Neural crest cell (in vitro differentiated cells): ENCODE measurements around the gene TMEM109. TPM values are rescaled to one million over a fixed set of nuclear protein-coding genes. Genes with fewer than 3 reads are reported as not detected.
A peak's percentile ranks its signal among the peaks of the same experiment; 100 is the strongest.

ENCODE experiments used
- DNase-seq: peaks from one replicate; pipeline ENCODE4 v3.0.0; 2021; ENCODE audit warnings: low read depth, mixed read lengths, low spot score
- H3K27ac Mint-ChIP-seq: one replicate; pipeline ENCODE4 v1.8.0; 2021; ENCODE audit warnings: mild to moderate bottlenecking, mixed read lengths; ENCODE audit not compliant: unreplicated experiment
- H3K27me3 Mint-ChIP-seq: 2 replicates; pipeline ENCODE4 v1.8.0; 2021; ENCODE audit warnings: low read depth, mild to moderate bottlenecking, mixed read lengths
- H3K36me3 Mint-ChIP-seq: 2 replicates; pipeline ENCODE4 v1.8.0; 2021; ENCODE audit warnings: low read depth, mild to moderate bottlenecking, mixed read lengths
- H3K4me1 Mint-ChIP-seq: 2 replicates; pipeline ENCODE4 v1.8.0; 2021; ENCODE audit warnings: mixed read lengths
- H3K4me3 Mint-ChIP-seq: one replicate; pipeline ENCODE4 v1.8.0; 2021; ENCODE audit warnings: mild to moderate bottlenecking, mixed read lengths
- H3K9me3 Mint-ChIP-seq: 2 replicates; pipeline ENCODE4 v1.8.0; 2021; ENCODE audit warnings: mixed read lengths
- total RNA-seq: library from RNA; stranded (reverse); gene quantifications from 2 replicates; pipeline ENCODE4 v1.2.1, GENCODE V29; 2021
- TF ChIP-seq, protein P1 (sequence below): fragments of 200-600 bp; sonication (generic); conservative IDR thresholded peaks from 2 replicates; pipeline ENCODE4 v1.5.0; 2021; ENCODE audit warnings: antibody characterized with exemption, mild to moderate bottlenecking

Gene TMEM109
- total RNA-seq, 1 donor from 2014 or later, result 64.4 TPM

- peaks cover 14% of the 10 kb centered on the region for H3K36me3 Mint-ChIP-seq
- peak overlapping the region; percentile 95 for H3K4me3 Mint-ChIP-seq
- H3K27ac Mint-ChIP-seq, result no peak overlapping the region
- no peaks in the 10 kb centered on the region for H3K9me3 Mint-ChIP-seq
- no peak for DNase-seq
- H3K27me3 Mint-ChIP-seq, result no peaks in the 10 kb centered on the region
- peaks cover 28% of the 10 kb centered on the region for H3K4me1 Mint-ChIP-seq
- TF ChIP-seq, protein P1, sequence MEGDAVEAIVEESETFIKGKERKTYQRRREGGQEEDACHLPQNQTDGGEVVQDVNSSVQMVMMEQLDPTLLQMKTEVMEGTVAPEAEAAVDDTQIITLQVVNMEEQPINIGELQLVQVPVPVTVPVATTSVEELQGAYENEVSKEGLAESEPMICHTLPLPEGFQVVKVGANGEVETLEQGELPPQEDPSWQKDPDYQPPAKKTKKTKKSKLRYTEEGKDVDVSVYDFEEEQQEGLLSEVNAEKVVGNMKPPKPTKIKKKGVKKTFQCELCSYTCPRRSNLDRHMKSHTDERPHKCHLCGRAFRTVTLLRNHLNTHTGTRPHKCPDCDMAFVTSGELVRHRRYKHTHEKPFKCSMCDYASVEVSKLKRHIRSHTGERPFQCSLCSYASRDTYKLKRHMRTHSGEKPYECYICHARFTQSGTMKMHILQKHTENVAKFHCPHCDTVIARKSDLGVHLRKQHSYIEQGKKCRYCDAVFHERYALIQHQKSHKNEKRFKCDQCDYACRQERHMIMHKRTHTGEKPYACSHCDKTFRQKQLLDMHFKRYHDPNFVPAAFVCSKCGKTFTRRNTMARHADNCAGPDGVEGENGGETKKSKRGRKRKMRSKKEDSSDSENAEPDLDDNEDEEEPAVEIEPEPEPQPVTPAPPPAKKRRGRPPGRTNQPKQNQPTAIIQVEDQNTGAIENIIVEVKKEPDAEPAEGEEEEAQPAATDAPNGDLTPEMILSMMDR, result no peak
Observed at GRCh38 chr11:60923800-60924109, 9.8 kb downstream of the TMEM109 start.

GRCh38 chr11:60924110-60924905, 10.3 kb downstream of the TMEM109 start, which contains the start of gene TMEM132A:
TMEM132A (plus strand) TSS chr11:60924460; CDS start chr11:60924634, 174 bp downstream.
- DNase-seq, result peak; percentile 69
- H3K27me3 Mint-ChIP-seq, result no peaks in the 10 kb centered on the region
- H3K27ac Mint-ChIP-seq, result no peak within 1 kb of the TSS
- peaks cover 14% of the 10 kb centered on the region for H3K36me3 Mint-ChIP-seq
- TF ChIP-seq, protein P1, result no peak
- H3K4me3 Mint-ChIP-seq, result peak within 1 kb of the TSS; percentile 95
- no peaks in the 10 kb centered on the region for H3K9me3 Mint-ChIP-seq
- peaks cover 28% of the 10 kb centered on the region for H3K4me1 Mint-ChIP-seq

DNA sequence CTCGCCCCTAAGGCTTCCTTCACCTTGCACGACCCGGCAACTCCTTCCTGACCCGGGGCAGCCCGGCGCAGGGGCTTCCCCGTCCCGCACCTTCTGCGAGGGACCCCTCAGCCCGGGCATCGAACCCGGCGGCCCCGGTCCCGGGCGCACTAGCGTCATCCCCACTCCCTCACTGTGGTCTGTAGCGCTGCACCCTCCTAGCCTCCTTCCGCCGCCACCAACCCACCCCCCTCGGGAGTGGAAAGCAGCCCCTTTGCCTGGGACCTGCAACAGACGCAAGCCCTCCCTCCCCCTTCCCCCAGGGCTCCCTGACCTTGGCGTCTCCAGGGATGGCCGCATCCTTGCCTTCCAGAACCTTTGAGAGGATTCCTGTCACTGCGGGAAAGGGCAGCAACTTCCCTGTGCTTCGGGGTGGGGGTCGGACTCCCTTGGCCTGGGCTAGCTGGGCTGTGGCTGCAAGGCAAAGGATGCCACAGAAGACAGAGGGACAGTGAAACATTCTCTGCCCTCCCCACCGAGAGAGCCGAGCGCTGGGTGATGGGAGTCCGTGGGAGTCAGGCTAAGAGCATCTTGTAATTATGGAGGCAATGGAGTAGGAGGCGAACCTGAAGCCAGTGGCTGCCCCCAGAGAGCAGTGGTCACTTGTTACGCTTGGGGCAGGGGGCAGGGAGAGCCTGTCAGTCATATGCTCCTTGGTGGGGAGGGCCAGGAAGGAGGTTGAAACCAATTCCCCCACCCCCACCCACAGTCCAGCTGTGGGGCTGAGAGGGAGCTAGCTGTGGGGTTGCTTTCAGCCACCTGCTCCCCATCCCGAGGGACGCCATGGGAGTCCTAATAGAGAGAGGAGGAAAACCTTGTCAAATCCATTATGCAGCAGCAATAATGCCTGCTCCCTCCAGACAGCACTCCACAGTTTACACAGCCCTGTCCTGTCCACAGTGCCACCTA, 11.2 kb downstream of the TMEM109 start:
- DNase-seq, result peak; percentile 27
- H3K9me3 Mint-ChIP-seq, result no peaks in the 10 kb centered on the region
- H3K4me3 Mint-ChIP-seq, result peak overlapping the region; percentile 95
- H3K36me3 Mint-ChIP-seq, result peaks cover 17% of the 10 kb centered on the region
- no peaks in the 10 kb centered on the region for H3K27me3 Mint-ChIP-seq
- H3K4me1 Mint-ChIP-seq, result peaks cover 28% of the 10 kb centered on the region
- TF ChIP-seq, protein P1, result no peak
- H3K27ac Mint-ChIP-seq, result no peak overlapping the region

GRCh38 chr11:60925868-60926267, 11.9 kb downstream of the TMEM109 start:
- DNase-seq, result no peak
- Mint-ChIP-seq H3K27me3 (no peaks in the 10 kb centered on the region), H3K4me1 (peaks cover 28% of the 10 kb centered on the region), H3K4me3 (peak overlapping the region; percentile 95), H3K27ac (no peak overlapping the region), H3K36me3 (peaks cover 13% of the 10 kb centered on the region), H3K9me3 (no peaks in the 10 kb centered on the region)
- TF ChIP-seq, protein P1, result no peak

DNA sequence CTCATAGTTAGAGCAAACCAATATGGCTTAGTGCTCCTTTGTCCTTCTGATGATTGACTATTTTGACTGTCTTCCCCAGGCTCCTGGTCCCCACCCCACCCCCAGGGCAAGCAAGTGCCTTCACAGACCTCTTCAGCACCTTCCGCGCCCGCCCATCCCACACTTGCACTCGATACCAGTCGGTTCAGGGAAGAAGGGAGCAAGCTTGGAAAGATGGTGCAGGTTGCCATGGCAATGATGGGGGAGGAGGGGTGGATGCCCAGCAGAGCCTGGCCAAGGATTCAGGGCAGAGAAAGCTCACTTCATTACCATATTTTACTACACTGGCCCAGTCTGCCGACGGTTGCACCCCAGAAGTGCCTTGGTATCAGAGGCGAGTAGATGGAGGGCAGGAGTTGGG, 12.5 kb downstream of the TMEM109 start:
- H3K9me3 Mint-ChIP-seq, result no peaks in the 10 kb centered on the region
- H3K36me3 Mint-ChIP-seq, result peaks cover 12% of the 10 kb centered on the region
- peak overlapping the region; percentile 95 for H3K4me3 Mint-ChIP-seq
- no peak for DNase-seq
- H3K27me3 Mint-ChIP-seq, result no peaks in the 10 kb centered on the region
- peaks cover 28% of the 10 kb centered on the region for H3K4me1 Mint-ChIP-seq
- H3K27ac Mint-ChIP-seq, result no peak overlapping the region
- TF ChIP-seq, protein P1, result no peak
